ENCODE data around the gene TENM4. TPM values are rescaled to one million over a fixed set of nuclear protein-coding genes. Genes with fewer than 3 reads are reported as not detected.

The TENM4 gene
- total RNA-seq, 1 donor from 2014 or later: 3.8 TPM

GRCh38 chr11:79221444-79222130 lies 219.2 kb downstream of the TENM4 start:
- Mint-ChIP-seq H3K4me1 (ENCODE audit: low read depth) (peaks cover 5% of the 10 kb centered on the region), H3K4me3 (ENCODE audit: unreplicated experiment) (no peak overlapping the region), H3K27ac (ENCODE audit: unreplicated experiment) (no peak overlapping the region), H3K27me3 (ENCODE audit: low read depth) (peaks cover 6% of the 10 kb centered on the region), H3K9me3 (ENCODE audit: low read depth) (peaks cover 5% of the 10 kb centered on the region), H3K36me3 (ENCODE audit: low read depth) (no peaks in the 10 kb centered on the region)
- TF ChIP-seq CTCF (IDR thresholded peaks at IDR 0.05): no peak
- DNase-seq (ENCODE audit: low spot score): no peak

- peaks cover 5% of the 10 kb centered on the region for H3K9me3 Mint-ChIP-seq (ENCODE audit: low read depth)
- H3K36me3 Mint-ChIP-seq (ENCODE audit: low read depth): no peaks in the 10 kb centered on the region
- DNase-seq (ENCODE audit: low spot score): no peak
- no peak overlapping the region for H3K27ac Mint-ChIP-seq (ENCODE audit: unreplicated experiment)
- peaks cover 6% of the 10 kb centered on the region for H3K27me3 Mint-ChIP-seq (ENCODE audit: low read depth)
- no peak for TF ChIP-seq CTCF (IDR thresholded peaks at IDR 0.05)
- no peaks in the 10 kb centered on the region for H3K4me1 Mint-ChIP-seq (ENCODE audit: low read depth)
- H3K4me3 Mint-ChIP-seq (ENCODE audit: unreplicated experiment): no peak overlapping the region
Observed at GRCh38 chr11:79220171-79220570, 220.7 kb downstream of the TENM4 start.

GRCh38 chr11:79219186-79220045 lies 221.4 kb downstream of the TENM4 start:
- no peaks in the 10 kb centered on the region for H3K4me1 Mint-ChIP-seq (ENCODE audit: low read depth)
- H3K36me3 Mint-ChIP-seq (ENCODE audit: low read depth): no peaks in the 10 kb centered on the region
- no peak for DNase-seq (ENCODE audit: low spot score)
- TF ChIP-seq CTCF (IDR thresholded peaks at IDR 0.05): no peak
- peaks cover 5% of the 10 kb centered on the region for H3K9me3 Mint-ChIP-seq (ENCODE audit: low read depth)
- no peak overlapping the region for H3K27ac Mint-ChIP-seq (ENCODE audit: unreplicated experiment)
- peaks cover 6% of the 10 kb centered on the region for H3K27me3 Mint-ChIP-seq (ENCODE audit: low read depth)
- no peak overlapping the region for H3K4me3 Mint-ChIP-seq (ENCODE audit: unreplicated experiment)

GRCh38 chr11:79212741-79213190 lies 228.1 kb downstream of the TENM4 start:
- H3K27ac Mint-ChIP-seq (ENCODE audit: unreplicated experiment): no peak overlapping the region
- TF ChIP-seq CTCF (IDR thresholded peaks at IDR 0.05): no peak
- no peaks in the 10 kb centered on the region for H3K36me3 Mint-ChIP-seq (ENCODE audit: low read depth)
- no peak for DNase-seq (ENCODE audit: low spot score)
- H3K9me3 Mint-ChIP-seq (ENCODE audit: low read depth): no peaks in the 10 kb centered on the region
- H3K27me3 Mint-ChIP-seq (ENCODE audit: low read depth): peaks cover 1% of the 10 kb centered on the region
- H3K4me1 Mint-ChIP-seq (ENCODE audit: low read depth): no peaks in the 10 kb centered on the region
- H3K4me3 Mint-ChIP-seq (ENCODE audit: unreplicated experiment): no peak overlapping the region

GRCh38 chr11:79209540-79210266 lies 231.1 kb downstream of the TENM4 start:
- no peaks in the 10 kb centered on the region for H3K4me1 Mint-ChIP-seq (ENCODE audit: low read depth)
- H3K27me3 Mint-ChIP-seq (ENCODE audit: low read depth): peaks cover 1% of the 10 kb centered on the region
- H3K9me3 Mint-ChIP-seq (ENCODE audit: low read depth): no peaks in the 10 kb centered on the region
- H3K4me3 Mint-ChIP-seq (ENCODE audit: unreplicated experiment): no peak overlapping the region
- no peak for TF ChIP-seq CTCF (IDR thresholded peaks at IDR 0.05)
- H3K27ac Mint-ChIP-seq (ENCODE audit: unreplicated experiment): no peak overlapping the region
- no peaks in the 10 kb centered on the region for H3K36me3 Mint-ChIP-seq (ENCODE audit: low read depth)
- no peak for DNase-seq (ENCODE audit: low spot score)

Data from chondrocyte (in vitro differentiated cells).